HT1080 (cell line): ENCODE measurements around the gene GABPB2. TPM values are rescaled to one million over a fixed set of nuclear protein-coding genes. Genes with fewer than 3 reads are reported as not detected.
A peak's percentile ranks its signal among the peaks of the same experiment; 100 is the strongest.

Experiments used
- DNase-seq: peaks from one replicate; pipeline ENCODE4 v3.0.0-alpha.2; 2015; ENCODE audit warnings: low read depth
- total RNA-seq: library from RNA; depleted of rRNA; stranded (reverse); fragments of >200 nt; shearing (Covaris generic); gene quantifications from 2 replicates; pipeline ENCODE4 v1.2.3, GENCODE V29; 2014

Gene GABPB2
- total RNA-seq, 1 experiment from 2014 or later: 5.5 TPM

GRCh38 chr1:151060007-151060656 is 10.4 kb upstream of the GABPB2 start, which contains the start of gene MLLT11:
MLLT11 (plus strand) TSS chr1:151060397; CDS start chr1:151067225, 6,828 bp downstream.
- peak; percentile 74 for DNase-seq

- DNase-seq: no peak
These were observed 9.7 kb upstream of the GABPB2 start for GRCh38 chr1:151060657-151061421.

- DNase-seq: no peak
These were observed 8.9 kb upstream of the GABPB2 start for GRCh38 chr1:151061704-151062103.

- peak; percentile 69 for DNase-seq
These were observed 7.7 kb upstream of the GABPB2 start for GRCh38 chr1:151062741-151063371.

- DNase-seq: no peak
These were observed 5.4 kb upstream of the GABPB2 start for GRCh38 chr1:151065089-151065645.

GRCh38 chr1:151067185-151067584 is 3.4 kb upstream of the GABPB2 start:
- no peak for DNase-seq

GRCh38 chr1:151069103-151069486 is 1.5 kb upstream of the GABPB2 start:
- no peak for DNase-seq

- no peak for DNase-seq
These were observed 1.7 kb downstream of the GABPB2 start for GRCh38 chr1:151072224-151072623.

- DNase-seq: no peak
These were observed 15.5 kb downstream of the GABPB2 start for GRCh38 chr1:151085953-151086559.

- peak; percentile 50 for DNase-seq
These were observed 26.9 kb downstream of the GABPB2 start for GRCh38 chr1:151097426-151097825.

GRCh38 chr1:151098126-151098525 is 27.6 kb downstream of the GABPB2 start:
- no peak for DNase-seq

- no peak for DNase-seq
These were observed 34.1 kb downstream of the GABPB2 start for GRCh38 chr1:151104630-151105029.

GRCh38 chr1:151106894-151107293 is 36.3 kb downstream of the GABPB2 start:
- DNase-seq: peak; percentile 56

GRCh38 chr1:151108331-151108730 is 37.8 kb downstream of the GABPB2 start:
- peak; percentile 18 for DNase-seq

- no peak for DNase-seq
These were observed 43.3 kb downstream of the GABPB2 start for GRCh38 chr1:151113877-151114276.

GRCh38 chr1:151124763-151125403 is 54.3 kb downstream of the GABPB2 start:
- DNase-seq: no peak

- DNase-seq: no peak
These were observed 58.2 kb downstream of the GABPB2 start for GRCh38 chr1:151128800-151129199.

- DNase-seq: no peak
These were observed 60.5 kb downstream of the GABPB2 start for GRCh38 chr1:151130987-151131586.

- DNase-seq: no peak
These were observed 61.3 kb downstream of the GABPB2 start for GRCh38 chr1:151131701-151132334.

GRCh38 chr1:151132335-151133017 is 61.9 kb downstream of the GABPB2 start:
- DNase-seq: no peak
